ENCODE measurements around the gene FARS2.

The FARS2 gene

DNA sequence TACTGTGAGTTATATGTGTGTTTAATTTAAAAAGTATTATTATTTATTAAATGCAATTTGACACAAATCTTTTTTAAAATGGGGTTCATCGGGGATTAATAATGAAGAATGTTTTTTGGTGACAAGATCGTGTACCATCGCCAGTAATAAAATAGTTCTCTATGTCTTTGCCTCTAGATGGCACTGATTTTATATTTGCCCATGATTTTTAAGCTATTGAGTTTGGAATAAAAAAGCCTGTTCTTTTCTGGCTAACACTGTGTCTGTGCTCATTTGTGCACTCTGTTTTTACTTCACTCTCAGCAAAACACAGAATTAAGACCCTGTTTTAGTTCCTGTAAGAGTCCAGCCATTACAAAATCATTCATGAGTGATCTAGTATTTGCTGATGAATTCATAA, 127.0 kb downstream of the FARS2 start:
- no peak for DNase-seq

DNA sequence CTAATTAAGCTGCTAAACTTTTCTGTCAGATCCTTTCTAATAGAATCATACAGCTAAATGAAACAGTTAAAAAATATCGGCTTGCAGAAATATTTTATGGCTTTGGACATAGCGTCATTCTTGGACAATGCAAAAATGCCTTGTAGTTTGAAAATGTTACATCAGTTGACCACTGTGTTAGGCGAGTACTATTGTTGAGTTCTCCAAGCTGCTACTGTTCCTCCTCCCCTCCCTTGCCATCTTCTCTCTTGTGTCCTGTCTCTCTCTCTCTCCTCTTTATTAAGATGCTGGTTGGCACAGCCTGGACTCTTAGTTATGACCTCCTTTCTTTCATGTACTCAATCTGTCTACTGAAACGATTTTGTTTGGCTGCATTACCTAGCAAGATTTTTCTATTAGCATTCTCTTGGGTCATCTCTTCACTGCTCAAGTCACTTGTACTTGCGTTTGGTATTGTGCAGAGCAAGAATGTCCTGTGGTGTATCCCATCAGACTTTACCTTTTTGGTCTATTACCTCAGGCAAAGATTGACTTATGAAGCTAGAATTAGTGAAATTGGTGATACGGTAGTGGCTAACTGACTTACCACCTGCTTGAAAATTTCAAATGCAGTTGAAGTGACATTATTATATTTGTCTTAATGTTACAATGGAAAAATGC, 127.9 kb downstream of the FARS2 start:
- DNase-seq: no peak

DNA sequence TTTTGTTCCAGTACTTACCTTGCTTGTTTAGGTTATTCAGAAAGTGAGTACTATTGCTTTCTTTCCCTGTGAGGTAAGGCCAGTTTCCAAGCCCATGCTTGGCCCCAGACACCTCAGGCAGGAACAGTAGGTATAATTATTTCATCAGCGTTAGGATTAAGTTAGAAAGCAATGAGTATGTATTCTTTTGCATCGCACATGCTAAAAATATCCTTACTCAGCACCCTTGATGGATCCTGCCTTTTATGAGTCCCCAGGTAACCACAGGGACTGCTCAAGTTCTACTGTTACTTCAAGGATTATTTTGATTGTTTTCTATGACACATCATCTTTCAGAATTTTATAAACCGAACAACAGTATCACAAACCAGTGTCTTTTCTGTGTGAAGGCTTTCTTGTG, 128.9 kb downstream of the FARS2 start:
- DNase-seq: no peak

DNA sequence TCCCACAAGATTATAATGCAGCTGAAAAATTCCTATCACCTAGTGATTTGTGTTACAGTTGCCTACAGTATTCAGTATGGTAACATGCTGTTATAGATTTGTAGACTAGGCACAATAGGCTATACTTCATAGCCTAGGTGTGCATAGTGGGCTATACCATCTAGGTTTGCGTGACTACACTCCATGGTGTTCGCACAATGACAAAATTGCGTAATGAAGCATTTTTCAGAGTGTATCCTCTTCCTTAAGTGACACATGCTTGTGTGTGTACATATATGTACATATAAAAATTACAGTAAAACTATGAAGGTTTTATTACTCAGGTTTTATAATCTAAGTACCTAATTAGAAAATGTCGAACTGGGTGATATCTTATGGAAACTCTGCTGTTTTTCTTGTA, 133.0 kb downstream of the FARS2 start:
- no peak for DNase-seq

DNA sequence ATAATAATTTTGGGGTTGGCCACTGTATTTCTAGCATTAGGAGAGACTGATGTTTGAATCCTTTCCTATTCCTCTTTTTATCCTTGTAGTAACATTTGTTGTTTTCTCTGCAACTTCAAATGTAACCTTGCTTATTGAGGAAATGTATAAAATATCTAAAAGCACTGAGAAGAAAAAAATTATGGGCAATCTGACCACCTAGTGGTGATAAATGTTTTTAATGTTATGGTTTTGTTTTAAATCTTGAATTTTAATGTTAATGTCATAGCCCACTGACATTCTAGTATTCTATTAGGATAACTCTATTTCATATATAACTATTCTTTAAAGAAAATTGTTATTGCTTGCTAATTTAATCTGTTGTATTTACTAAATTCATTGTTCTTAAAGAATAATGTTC, 134.4 kb downstream of the FARS2 start:
- no peak for DNase-seq

DNA sequence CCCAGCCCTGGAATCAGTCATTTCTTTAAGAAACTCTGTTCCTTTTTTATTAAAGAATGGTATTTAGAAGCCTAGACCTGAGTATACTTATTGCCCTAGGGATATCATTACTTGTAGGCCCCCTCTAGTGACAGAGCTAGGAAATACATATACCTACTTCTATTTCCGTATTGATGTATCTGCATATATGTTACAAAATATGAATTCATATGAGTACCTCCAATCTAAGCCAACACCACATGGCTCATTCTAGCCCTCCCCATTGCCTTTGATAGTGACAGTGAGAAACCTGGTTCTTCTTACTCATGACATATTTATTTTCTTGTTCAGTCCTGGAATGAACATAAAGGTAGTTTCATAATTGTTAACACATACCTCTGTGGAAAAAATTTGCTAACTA, 137.2 kb downstream of the FARS2 start:
- peak; percentile 27 for DNase-seq

DNA sequence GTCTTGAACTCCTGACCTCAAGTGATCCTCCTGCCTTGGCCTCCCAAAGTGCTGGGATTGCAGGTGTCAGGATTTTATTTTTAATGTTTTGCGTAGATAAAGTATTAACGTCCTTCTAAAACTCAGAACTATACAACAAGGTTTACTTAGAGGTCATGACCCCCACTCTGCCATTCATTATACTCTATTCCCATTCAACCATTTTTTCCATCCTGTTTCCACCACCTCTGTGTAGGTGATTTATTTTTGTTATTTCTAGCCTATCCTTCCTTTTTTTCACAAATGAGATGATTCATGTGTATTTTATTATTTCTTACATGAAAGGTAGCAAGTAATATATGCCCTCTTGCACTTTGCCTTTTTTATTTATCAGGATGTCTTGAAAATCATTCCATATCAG, 138.1 kb downstream of the FARS2 start:
- no peak for DNase-seq

DNA sequence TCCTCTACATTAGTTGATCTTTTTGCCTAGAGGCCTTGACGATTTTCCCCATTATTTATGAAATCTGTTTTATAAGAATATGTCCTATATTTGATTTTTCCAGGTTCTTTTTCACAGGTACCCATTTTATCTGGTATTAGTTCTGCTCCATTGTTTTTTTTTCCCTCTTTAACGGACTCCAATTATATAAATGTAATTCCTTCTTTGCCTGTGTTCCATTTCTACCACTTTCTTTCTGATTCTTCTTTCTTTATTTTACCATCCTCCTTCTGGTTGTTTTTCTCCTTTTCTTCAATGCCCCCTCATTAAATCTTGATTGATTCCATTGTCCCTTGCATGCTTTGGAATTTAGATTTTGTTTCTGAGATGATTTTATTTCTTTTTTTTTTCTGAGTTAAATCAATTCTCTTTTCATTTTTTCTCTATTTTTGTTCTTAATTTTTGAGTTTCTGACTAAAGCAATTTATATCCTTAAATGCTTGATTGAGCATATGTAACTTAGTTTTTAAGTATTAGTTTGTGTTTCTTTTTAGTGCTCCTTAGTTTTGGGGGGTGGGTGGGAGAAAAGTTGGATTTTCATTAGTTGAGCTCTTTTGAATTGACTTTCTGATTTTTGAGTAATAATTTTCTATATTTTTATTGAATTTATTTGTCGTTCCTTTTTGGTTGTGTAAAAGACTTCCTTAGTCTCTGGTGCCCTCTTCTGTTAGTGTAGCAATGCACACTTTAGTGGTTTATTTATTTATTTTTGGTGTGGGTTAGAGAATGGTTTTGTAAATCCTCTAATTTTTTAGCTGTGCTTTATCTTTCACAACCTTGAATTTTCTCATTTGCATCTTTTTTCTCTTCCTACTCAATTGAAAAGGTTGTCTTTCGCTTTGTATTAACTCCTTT, 140.8 kb downstream of the FARS2 start:
- no peak for DNase-seq

DNA sequence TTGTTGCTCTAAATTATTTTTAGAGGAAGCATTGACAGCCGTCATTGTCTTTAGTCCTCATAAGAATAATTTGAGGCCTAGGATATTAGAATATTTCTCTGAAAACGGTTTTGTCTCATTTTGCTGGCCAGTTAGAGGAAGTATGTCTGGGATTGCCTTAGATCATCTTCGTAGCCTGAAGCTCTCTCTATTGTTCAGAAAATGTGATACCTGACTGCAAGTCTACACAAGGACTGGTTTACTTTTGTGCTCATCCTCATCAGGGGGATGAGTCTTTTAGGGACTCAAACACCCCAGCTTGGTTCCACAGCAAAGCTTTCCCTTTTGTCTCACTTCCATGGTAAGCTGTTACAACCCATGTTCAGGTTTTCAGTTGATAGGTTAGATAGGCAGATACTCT, 141.8 kb downstream of the FARS2 start:
- DNase-seq: no peak

DNA sequence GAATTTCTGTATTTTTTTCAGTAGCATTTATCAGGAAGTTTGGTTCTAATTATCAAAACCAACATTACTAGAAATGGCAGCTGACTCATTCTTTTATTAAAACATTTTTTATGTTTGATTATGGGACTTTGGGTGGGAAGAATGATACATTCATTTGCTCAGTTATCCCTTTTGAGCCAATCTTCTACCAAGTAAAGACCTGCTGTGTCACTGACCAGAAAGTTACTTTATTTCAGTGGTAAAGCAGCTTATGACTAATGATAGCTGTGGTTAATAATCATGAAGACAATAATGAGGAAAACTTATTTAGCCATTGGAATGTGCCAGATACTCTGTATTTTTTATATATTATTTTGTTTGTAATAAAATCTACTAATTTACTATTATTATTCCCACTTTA, 142.3 kb downstream of the FARS2 start:
- DNase-seq: no peak

DNA sequence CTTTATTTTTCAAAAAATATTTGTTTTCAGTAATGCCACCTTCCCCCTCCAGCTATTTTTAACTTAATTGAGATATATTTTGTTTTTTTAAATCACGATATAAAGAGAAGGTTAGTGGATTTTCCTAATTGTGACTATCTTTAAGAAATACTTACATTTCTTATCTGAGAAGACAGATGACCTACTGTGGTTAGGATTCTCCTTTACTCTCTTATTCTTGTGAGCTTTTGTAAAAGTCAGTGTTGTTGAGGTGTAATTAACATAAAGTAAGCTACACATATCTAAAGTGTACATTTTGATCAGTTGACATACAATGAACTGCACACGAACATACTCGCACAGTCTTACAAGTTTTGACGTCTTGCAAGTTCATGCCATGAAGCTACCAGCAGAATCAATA, 144.7 kb downstream of the FARS2 start:
- no peak for DNase-seq

DNA sequence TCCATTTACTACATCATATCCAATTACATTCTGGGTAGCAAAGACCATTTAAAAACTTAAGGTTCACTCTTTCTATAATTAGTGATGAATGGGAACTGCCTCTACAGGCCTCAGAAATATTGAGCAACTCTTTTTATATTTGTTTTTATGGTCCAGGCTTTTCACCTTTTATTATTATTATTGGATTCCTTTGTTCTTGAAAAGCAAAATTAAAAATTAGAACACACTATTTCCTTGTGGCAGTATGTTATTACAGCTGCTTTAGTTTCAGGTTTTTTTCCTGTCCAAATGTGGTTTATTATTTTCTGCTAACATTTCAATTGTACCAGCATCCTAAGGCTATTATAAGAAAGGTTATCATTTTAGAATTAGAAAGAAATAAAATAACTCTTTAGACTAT, 150.1 kb downstream of the FARS2 start:
- no peak for DNase-seq

DNA sequence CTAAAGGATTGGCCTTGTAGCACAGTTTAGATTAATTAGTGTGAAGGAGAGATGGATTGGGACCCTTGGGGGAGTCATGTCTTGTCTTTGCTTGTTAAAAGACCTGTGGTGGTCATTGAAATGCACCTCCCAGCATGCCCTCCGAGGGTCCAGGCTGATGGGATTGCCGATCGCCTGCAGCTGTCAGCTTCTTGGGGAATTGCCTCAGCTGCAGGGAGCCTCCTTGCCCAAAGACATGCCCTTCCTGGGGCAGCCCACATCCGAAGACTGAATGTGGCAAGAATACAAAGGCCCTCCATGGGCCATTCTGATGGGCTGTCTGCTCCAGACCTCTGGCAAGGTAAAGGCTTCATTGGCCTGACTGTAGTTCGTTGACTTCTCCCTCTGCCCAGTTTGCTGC, 150.7 kb downstream of the FARS2 start:
- no peak for DNase-seq

DNA sequence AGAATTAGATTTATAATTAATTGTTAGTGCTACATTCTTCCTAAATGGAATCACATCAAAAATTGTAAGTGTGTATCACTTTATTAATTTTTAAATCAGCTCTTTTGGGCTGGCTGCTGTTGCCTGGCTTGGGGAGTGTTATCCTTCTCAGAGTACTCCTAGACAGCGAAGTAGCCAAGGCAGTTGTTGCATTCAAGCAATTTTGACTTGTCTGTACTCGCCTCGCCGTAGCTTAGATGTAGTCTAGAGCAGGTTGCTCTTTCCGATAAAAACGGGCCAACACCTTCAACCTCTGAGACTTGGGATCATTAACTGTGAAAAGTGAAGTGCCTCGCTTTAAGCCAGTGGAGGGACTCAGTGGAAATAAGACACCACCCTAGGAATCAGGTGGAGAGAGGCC, 151.3 kb downstream of the FARS2 start:
- DNase-seq: no peak

DNA sequence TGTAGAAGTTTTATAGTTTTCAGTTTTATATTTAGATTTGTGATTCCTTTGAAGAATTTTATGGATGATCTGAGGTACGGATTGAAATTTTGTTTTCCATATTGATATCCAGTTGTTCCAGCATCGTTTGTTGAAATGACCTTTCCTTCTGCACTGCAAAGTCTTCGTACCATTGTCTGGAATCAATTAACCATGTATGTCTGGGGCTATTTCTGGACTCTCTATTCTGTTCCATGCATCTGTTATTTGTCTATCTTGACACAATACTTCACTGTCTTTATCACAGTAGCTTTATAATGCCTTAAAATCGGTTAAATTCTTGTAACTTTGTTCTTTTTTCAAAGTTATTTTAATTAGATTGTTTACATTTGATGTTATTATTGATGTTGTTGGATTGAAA, 154.9 kb downstream of the FARS2 start:
- DNase-seq: no peak

DNA sequence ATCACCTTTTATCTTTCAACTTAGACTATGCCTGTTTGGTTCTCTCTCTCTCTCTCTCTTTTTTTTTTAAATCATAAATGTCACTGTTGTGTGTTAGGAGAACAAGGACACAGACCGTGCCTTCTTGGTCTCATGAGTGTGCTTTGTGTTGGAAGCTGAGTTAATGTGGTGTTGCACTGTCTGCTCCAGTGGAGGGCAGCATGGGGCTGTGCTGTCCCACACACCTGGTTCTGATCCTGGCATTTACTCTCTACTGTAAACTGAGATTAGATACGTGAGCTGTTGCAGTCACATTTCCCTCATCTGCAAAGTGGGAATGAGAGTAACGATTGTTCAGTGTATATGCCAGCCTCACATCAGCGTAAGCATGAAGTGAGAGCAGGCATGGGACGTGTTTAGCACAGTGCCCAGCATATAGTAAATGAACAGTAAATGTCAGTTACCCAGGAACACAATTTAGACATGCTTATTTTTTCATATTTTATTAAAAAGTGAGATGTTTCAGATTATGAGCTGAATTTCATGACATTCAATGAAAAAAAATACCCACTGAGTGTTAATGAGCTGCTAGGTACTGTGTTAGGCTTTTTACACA, 161.1 kb downstream of the FARS2 start:
- no peak for DNase-seq

DNA sequence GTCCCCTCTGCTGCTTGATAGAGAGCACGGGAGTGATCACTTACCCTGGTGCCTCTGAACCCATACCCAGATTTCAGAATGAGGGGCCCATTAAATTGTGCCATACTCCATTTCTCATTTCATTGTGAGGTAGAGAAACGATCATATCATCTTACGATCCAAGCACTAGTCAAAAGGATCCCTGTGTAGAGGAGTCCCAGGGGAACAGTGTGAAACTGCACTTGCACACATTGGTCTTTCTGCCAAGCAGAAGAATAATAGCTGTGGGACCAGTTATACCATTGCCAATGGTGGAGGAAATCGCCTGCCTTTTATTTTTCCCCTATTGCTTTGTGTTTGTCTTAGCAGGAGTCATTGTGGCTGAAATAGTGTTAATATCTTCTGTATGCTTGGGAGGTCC, 161.9 kb downstream of the FARS2 start:
- no peak for DNase-seq

DNA sequence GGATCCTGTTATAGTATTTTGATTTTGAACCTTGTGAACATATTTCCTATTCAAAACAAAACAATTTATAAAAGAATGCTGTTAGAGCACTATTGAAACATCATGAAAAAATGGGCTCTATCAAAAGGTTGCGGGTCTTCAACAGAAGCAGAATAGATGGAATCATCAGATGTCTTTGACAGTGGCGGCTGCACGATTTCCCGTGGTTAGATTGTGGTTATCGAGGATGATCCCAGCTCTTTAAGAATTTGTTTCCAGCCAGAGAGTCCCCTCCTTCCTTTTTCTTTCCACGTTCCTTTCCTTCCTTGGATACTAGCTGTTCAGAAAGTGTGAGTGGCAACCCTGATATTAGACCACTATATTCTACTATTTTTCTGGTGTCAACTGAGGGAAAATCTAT, 163.4 kb downstream of the FARS2 start:
- DNase-seq: no peak

DNA sequence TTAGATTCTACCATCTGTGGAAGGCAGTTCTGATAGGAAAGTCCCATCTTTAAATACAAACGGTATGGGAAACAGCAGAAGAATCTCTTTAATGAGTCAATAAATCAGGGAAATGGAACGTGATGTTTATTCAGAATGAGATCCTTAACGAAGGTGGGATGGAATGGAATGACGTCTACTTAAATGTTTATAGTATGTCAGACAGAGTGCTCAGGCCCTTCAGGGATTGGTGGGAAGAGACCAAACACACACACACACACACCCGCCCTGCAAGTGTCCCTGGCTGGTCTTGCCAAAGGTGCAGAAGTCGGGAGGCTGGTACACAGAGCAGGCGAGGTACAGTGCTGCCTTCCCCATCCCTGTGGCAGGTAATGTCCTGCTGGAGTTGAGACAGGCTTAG, 164.0 kb downstream of the FARS2 start:
- no peak for DNase-seq

DNA sequence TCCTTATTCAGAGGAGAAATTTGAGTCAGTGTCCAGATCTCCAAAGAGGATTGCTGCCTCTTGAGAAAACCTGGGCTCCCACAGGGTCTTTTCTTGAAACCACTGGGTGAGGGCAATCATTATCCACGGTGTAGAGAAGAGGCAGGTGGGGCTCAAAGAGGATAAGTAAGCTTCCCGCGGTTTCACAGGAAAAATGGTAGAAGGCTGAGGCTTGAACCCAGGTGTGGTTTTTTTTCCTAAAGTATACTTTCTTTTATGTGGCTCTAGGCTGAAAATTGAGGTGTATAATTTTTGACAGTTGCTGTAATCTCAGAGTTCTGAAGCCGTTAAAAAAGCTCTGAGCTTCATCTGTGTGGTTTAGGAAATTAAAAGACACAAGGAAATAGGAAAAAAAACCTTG, 164.5 kb downstream of the FARS2 start:
- no peak for DNase-seq

DNA sequence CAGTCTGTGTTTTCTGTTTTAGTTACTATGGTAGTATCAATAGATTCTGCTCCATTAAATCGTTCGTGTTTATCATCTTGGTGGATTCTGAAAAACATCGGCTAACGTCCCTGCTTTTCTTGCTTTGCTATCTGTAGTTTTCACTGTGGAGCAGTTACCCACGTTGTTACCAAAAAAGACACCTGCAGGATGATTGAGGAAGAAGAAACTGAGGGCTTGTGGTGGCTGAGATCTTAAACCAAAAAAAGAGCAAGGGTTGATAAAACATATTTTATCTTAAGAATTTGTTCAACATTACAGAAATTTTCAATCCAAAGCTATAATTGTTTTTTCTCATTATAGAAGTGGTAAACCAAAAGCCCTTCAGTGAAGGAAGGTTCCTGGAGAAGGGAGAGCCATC, 166.3 kb downstream of the FARS2 start:
- DNase-seq: no peak

DNA sequence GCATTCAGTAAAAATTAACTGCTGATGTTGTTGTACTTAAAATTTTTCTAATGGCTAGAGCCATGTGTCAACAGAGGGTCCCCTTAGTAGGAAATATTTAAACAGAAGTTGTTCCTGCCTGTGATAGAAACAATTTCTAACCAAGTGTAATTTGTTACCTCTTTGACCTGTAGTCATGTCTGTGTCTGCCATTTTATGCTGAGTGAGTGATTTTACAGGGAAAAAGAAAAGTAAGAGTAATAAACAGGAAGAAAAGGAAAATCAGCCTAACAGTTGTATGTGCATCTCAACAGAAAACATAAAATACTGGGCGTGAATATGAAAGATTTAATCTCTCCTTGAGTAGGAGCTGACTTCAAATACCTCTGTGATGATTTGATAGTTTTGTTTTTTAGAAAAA, 172.0 kb downstream of the FARS2 start:
- no peak for DNase-seq

DNA sequence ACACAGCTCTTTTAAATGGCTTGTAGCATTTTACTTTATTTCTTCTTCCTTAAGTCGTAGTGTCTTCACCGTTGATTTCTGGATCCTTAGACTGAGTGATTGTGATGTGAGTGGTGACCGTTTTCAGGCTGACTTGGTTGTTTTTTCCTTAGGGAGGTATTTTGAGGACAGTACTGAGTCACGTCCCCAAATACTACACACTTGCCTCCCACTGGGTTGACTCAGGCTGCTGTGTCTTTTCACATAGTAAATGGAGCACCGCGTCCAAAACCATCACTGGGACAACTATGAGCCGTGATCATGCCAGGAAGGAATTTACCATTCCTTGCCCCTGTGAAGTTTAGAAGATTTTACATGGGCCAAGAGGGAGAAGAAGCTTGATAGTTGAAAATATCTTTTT, 174.1 kb downstream of the FARS2 start:
- DNase-seq: no peak

DNA sequence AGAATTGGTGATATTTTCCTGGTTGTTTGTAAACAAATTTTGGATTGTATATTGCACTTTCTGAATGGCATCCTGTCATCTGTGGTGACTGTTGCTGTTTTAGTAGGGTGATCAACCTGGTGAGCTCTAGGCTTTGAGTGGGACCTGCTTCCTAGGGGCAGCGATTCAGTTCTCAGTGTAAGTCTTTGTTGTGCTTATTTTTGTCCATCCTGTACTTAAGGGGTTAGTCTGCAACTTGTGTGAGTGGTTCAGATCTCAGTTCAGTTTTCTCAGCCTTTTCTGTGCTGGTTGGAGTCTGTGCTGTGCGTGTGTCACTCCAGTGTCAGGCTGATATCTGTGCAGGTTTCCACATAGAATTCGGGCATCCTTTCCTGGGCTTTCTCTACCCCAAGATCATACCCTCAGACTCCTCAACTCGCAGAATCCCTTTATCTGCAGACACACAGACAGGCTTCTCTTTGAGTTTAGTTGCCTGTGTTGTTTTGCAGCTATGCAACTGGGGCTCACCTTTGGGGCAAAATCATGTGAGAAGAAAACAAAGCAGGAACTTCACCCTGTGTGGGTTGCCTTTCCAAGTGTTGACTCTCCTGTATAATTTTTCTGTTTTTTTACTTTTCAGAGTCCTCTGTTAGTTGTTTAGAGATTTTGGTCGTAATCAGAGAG, 177.7 kb downstream of the FARS2 start:
- no peak for DNase-seq
